ENCODE measurements around the gene ROCK2. TPM values are rescaled to one million over a fixed set of nuclear protein-coding genes. Genes with fewer than 3 reads are reported as not detected.

The ROCK2 gene
- total and polyA plus RNA-seq, 2 of the 8 experiments (the other 6 are each of a cell fraction or from before 2014, with no cell fraction given) = 2.7 to 29.0 TPM

- no peak overlapping the region for H2BK120ac ChIP-seq (replicated peaks; ENCODE audit: low read depth, low read length)
- H2AFZ ChIP-seq (ENCODE audit: low read length) = no peak overlapping the region
- H3K4me2 ChIP-seq (ENCODE audit: insufficient read depth in 1 of 2, low read depth in 2 of 2, low read length in 2 of 2) = no peak overlapping the region
- no peak overlapping the region for H3K4me3 ChIP-seq (ENCODE audit: extremely low read depth in 1 of 4, insufficient read depth in 2 of 4, low read depth in 3 of 4, low read length in 4 of 4)
- H3K23me2 ChIP-seq (ENCODE audit: low read depth, low read length) = no peaks in the 10 kb centered on the region
- no peak for TF ChIP-seq USF2 (IDR thresholded peaks at IDR 0.05; ENCODE audit: low read length)
- TF ChIP-seq TAF1 (IDR thresholded peaks at IDR 0.05; ENCODE audit: low read depth, low read length) = no peak
- no peak for TF ChIP-seq SUZ12 (IDR thresholded peaks at IDR 0.05; ENCODE audit: low read length)
- TF ChIP-seq EP300 (IDR thresholded peaks at IDR 0.05; ENCODE audit: borderline replicate concordance in 1 of 2, low read depth in 2 of 2, low read length in 2 of 2) = no peak
- TF ChIP-seq ASH2L (IDR thresholded peaks at IDR 0.05; ENCODE audit: low read length) = no peak
- H3K79me2 ChIP-seq (ENCODE audit: control insufficient read depth in 1 of 2, insufficient read depth in 2 of 2, low read length in 2 of 2) = no peaks in the 10 kb centered on the region
- no peaks in the 10 kb centered on the region for H4K20me1 ChIP-seq (replicated peaks in 1 of 2; ENCODE audit: control insufficient read depth in 1 of 2, insufficient read depth in 2 of 2, low read length in 2 of 2)
- no peak overlapping the region for H4K5ac ChIP-seq (ENCODE audit: insufficient read length, low read depth, low read length)
- H3K14ac ChIP-seq (ENCODE audit: insufficient read length) = no peak overlapping the region
- ChIA-PET POLR2A (ENCODE audit: partially characterized antibody) (no interaction called here), CTCF (ENCODE audit: partially characterized antibody) (interaction anchor here (0.6 to 3.1 kb wide), 7 partner anchors 9 to 320 kb away, joined by 3 to 29 read pairs (median 3); a partner anchor contains a TSS)
- no peak for FAIRE-seq
- H2BK12ac ChIP-seq (ENCODE audit: low read depth, low read length) = no peak overlapping the region
- H3K27me3 ChIP-seq (replicated peaks in 1 of 4; ENCODE audit: control insufficient read depth in 3 of 4, extremely low read depth in 1 of 4, insufficient read depth in 3 of 4, low read length in 3 of 4) = no peaks in the 10 kb centered on the region
- no peak overlapping the region for H2BK15ac ChIP-seq (ENCODE audit: low read length)
- no peak overlapping the region for H3K9ac ChIP-seq (replicated peaks in 1 of 4; ENCODE audit: extremely low read depth in 1 of 4, low read depth in 3 of 4, low read length in 3 of 4)
- H3K56ac ChIP-seq (replicated peaks; ENCODE audit: insufficient read length, low read depth, low read length) = no peak overlapping the region
- no peaks in the 10 kb centered on the region for H3K79me1 ChIP-seq (ENCODE audit: low read depth, low read length)
- no peak overlapping the region for H4K91ac ChIP-seq (replicated peaks; ENCODE audit: insufficient read length, low read length)
- H2BK20ac ChIP-seq (ENCODE audit: low read length) = no peak overlapping the region
- no peaks in the 10 kb centered on the region for H3K36me3 ChIP-seq (ENCODE audit: control insufficient read depth in 2 of 4, insufficient read depth in 4 of 4, low read length in 3 of 4)
- no peak overlapping the region for H3K27ac ChIP-seq (ENCODE audit: low read depth, low read length)
- no peak overlapping the region for H3K4ac ChIP-seq (replicated peaks; ENCODE audit: insufficient read length, low read depth, low read length)
- DNase-seq (ENCODE audit: low read depth in 1 of 2, low spot score in 2 of 2) = no peak
- no peaks in the 10 kb centered on the region for H3K4me1 ChIP-seq (replicated peaks in 1 of 4; ENCODE audit: control insufficient read depth in 3 of 4, insufficient read depth in 4 of 4, low read length in 3 of 4)
- no peak overlapping the region for H2BK5ac ChIP-seq (ENCODE audit: low read depth, low read length)
- WGBS, 2 experiments (ENCODE audit: extremely low coverage in 1 of 2, insufficient coverage in 1 of 2, insufficient read length in 1 of 2, insufficient replicate concordance in 2 of 2, low coverage in 1 of 2, low lambda C conversion rate in 2 of 2, missing lambda C conversion rate in 1 of 2) = 90% methylated on average over 16 of the region's 16 CpGs; no CpG with 5 or more reads in 1 of the 2 experiments
- no peak overlapping the region for H3K18ac ChIP-seq (ENCODE audit: extremely low read depth, low read length)
- H3K23ac ChIP-seq (ENCODE audit: insufficient read length) = no peak overlapping the region
- H4K8ac ChIP-seq (ENCODE audit: extremely low read depth, insufficient read depth, low read length) = no peak overlapping the region
- no peak overlapping the region for H2AK5ac ChIP-seq (ENCODE audit: low read depth, low read length)
- no peaks in the 10 kb centered on the region for H3K9me3 ChIP-seq (ENCODE audit: insufficient read depth in 2 of 2, low read depth in 1 of 2, low read length in 1 of 2)
Measured at GRCh38 chr2:11163439-11164317, 180.8 kb downstream of the ROCK2 start.

Measured in H1 (cell line).